ENCODE measurements around the gene SPCS2. TPM values are rescaled to one million over a fixed set of nuclear protein-coding genes. Genes with fewer than 3 reads are reported as not detected.
A peak's percentile ranks its signal among the peaks of the same experiment; 100 is the strongest.

The SPCS2 gene
- total RNA-seq, 4 donors from 2014 or later = 6.4 to 59.9 (median 21.0) TPM

GRCh38 chr11:75022296-75022695, 73.2 kb downstream of the SPCS2 start:
- H3K27ac ChIP-seq = no peak overlapping the region
- TF ChIP-seq POLR2A (IDR thresholded peaks at IDR 0.05) (no peak), EP300 (IDR thresholded peaks at IDR 0.05; ENCODE audit: low read depth) (no peak), POLR2AphosphoS5 (IDR thresholded peaks at IDR 0.05) (no peak)
- TF ChIP-seq, protein P1, sequence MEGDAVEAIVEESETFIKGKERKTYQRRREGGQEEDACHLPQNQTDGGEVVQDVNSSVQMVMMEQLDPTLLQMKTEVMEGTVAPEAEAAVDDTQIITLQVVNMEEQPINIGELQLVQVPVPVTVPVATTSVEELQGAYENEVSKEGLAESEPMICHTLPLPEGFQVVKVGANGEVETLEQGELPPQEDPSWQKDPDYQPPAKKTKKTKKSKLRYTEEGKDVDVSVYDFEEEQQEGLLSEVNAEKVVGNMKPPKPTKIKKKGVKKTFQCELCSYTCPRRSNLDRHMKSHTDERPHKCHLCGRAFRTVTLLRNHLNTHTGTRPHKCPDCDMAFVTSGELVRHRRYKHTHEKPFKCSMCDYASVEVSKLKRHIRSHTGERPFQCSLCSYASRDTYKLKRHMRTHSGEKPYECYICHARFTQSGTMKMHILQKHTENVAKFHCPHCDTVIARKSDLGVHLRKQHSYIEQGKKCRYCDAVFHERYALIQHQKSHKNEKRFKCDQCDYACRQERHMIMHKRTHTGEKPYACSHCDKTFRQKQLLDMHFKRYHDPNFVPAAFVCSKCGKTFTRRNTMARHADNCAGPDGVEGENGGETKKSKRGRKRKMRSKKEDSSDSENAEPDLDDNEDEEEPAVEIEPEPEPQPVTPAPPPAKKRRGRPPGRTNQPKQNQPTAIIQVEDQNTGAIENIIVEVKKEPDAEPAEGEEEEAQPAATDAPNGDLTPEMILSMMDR (IDR thresholded peaks at IDR 0.05) = no peak
- 88 to 90% methylated on average over 2 to 3 of the region's 3 CpGs for WGBS, 2 donors (ENCODE audit: low coverage in 1 of 2)
- no peaks in the 10 kb centered on the region for H3K27me3 ChIP-seq
- no peaks in the 10 kb centered on the region for H3K9me3 ChIP-seq
- in situ Hi-C loops (cut with MboI; ENCODE audit: low pct_ligation_motif_present in 1 of 4, low pct_unique_long_range_greater_than_20kb in 1 of 4, low sequenced_read_pairs in 3 of 4) (loop anchor here (10.0 to 25.0 kb wide), 5 partner anchors 87 to 223 kb away; partner anchors contain the start of gene TPBGL (in 4 of the 4)), intact Hi-C loops (cut with DNase I; ENCODE audit: low total_unique reads) (loop anchor here (5.0 to 10.0 kb wide), 2 partner anchors 87 to 225 kb away; no protein-coding TSS in a partner anchor)
- H3K4me1 ChIP-seq = no peaks in the 10 kb centered on the region
- no peak overlapping the region for H3K4me3 ChIP-seq
- no peaks in the 10 kb centered on the region for H3K36me3 ChIP-seq
- DNase-seq = no peak

DNA sequence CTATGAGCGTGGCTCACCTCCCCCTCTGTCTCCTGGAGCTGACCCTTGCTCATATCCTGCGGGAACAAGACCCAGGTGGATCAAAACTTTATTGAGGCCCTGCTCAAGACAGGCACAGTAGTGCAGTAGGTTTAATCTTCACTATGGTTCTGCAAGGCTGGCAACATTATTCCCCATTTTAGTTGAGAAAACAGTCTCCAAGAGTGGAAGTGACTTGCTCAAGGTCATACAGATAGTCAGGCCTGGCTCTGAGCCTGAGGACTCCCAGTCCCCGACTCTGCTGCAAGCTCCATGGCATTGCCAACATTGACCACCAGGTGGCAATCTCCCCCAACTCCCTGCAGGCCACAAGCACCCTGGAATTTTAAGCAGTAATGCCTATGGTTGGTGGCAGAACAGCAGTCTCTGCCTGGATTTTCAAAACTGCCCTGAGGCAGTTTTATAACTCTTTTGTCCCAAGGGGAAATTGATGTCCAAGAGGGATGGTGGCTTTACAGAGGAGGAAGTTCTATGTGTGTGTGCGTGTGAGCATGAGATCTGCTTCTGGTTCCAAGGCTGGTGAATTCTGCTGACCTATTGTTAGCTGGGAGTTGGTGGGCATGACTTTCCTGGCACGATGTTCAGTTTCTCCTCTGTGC, 73.8 kb downstream of the SPCS2 start:
- in situ Hi-C loops (cut with MboI; ENCODE audit: low pct_ligation_motif_present in 1 of 4, low pct_unique_long_range_greater_than_20kb in 1 of 4, low sequenced_read_pairs in 3 of 4) = loop anchor here (10.0 to 25.0 kb wide), 5 partner anchors 88 to 222 kb away; partner anchors contain the start of gene TPBGL (in 4 of the 4)
- intact Hi-C loops (cut with DNase I; ENCODE audit: low total_unique reads) = loop anchor here (5.0 to 10.0 kb wide), 2 partner anchors 88 to 224 kb away; no protein-coding TSS in a partner anchor
- TF ChIP-seq, protein P1 (IDR thresholded peaks at IDR 0.05) = peak; percentile 89 to 95 (median 92)
- no peak for TF ChIP-seq EP300 (IDR thresholded peaks at IDR 0.05; ENCODE audit: low read depth)
- H3K4me1 ChIP-seq = no peaks in the 10 kb centered on the region
- no peak overlapping the region for H3K27ac ChIP-seq
- peak; percentile 81 for DNase-seq
- H3K36me3 ChIP-seq = no peaks in the 10 kb centered on the region
- no peaks in the 10 kb centered on the region for H3K9me3 ChIP-seq
- WGBS, 2 donors (ENCODE audit: low coverage in 1 of 2) = 57% methylated on average over 5 of the region's 5 CpGs; no CpG with 5 or more reads in 1 of the 2 donors
- H3K4me3 ChIP-seq = no peak overlapping the region
- no peaks in the 10 kb centered on the region for H3K27me3 ChIP-seq

DNA sequence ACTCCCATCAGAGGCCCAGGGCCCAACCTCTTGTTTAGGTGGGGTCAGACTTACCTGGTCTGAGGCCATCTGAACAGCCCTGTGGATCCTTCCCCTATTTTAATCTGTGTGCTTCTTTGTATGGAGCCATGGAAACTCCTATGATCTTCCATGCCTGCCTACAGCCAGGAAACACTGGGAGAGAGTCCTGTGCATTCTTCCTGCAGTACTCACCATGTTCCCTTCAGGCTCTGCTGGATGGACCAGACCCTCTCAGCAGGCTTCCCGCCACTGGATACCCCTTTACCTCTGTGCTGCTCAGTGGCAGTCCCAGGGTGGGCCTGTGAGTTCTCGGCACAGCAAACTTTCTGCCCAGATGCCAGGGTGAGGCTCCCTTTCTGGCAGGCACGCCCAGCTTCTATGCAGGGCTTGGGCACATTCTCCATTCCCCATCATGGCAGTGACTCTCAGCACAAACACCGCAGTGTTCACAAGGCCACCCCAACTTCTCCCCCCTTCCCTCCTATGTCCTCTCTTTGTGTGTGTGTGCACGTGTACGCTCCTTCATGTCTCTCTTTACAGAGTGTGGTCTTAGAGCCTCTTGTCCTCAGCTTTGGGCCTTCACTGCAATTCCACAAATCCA, 74.5 kb downstream of the SPCS2 start:
- Histone ChIP-seq H3K4me3 (no peak overlapping the region), H3K4me1 (no peaks in the 10 kb centered on the region), H3K9me3 (no peaks in the 10 kb centered on the region), H3K27ac (no peak overlapping the region), H3K27me3 (no peaks in the 10 kb centered on the region), H3K36me3 (no peaks in the 10 kb centered on the region)
- in situ Hi-C loops (cut with MboI; ENCODE audit: low pct_ligation_motif_present in 1 of 4, low pct_unique_long_range_greater_than_20kb in 1 of 4, low sequenced_read_pairs in 3 of 4) = loop anchor here (10.0 to 25.0 kb wide), 5 partner anchors 89 to 221 kb away; partner anchors contain the start of gene TPBGL (in 4 of the 4)
- intact Hi-C loops (cut with DNase I; ENCODE audit: low total_unique reads) = loop anchor here (5.0 to 10.0 kb wide), 2 partner anchors 89 to 224 kb away; no protein-coding TSS in a partner anchor
- WGBS, 2 donors (ENCODE audit: low coverage in 1 of 2) = 93% methylated on average over 6 of the region's 6 CpGs; no CpG with 5 or more reads in 1 of the 2 donors
- no peak for TF ChIP-seq POLR2A (IDR thresholded peaks at IDR 0.05)
- no peak for DNase-seq

DNA sequence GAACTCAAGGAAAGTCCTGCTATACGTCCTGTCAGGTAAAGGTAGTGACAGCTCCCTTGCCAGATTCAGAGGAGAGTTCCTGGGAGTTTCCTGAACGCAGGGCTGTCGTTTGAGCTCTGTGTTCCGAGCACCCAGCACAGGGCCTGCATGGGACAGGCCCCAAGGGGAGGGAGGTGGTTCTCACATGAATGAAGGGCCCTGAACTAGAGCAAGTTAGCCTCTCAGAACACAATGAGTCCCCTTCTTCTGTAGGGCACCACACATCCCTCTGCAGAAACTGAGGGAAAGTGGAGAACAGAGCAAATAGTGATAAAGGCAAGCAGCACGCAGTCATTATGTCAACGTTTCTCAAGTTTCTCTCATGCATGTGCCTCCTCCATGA, 75.0 kb downstream of the SPCS2 start:
- TF ChIP-seq POLR2AphosphoS5 (IDR thresholded peaks at IDR 0.05) = no peak
- TF ChIP-seq, protein P1 (IDR thresholded peaks at IDR 0.05) = no peak
- TF ChIP-seq POLR2A (IDR thresholded peaks at IDR 0.05) = no peak
- no peak for TF ChIP-seq EP300 (IDR thresholded peaks at IDR 0.05; ENCODE audit: low read depth)
- in situ Hi-C loops (cut with MboI; ENCODE audit: low pct_ligation_motif_present in 1 of 4, low pct_unique_long_range_greater_than_20kb in 1 of 4, low sequenced_read_pairs in 3 of 4) = loop anchor here (10.0 to 25.0 kb wide), 5 partner anchors 89 to 221 kb away; partner anchors contain the start of gene TPBGL (in 4 of the 4)
- intact Hi-C loops (cut with DNase I; ENCODE audit: low total_unique reads) = loop anchor here (5.0 to 10.0 kb wide), 2 partner anchors 89 to 223 kb away; no protein-coding TSS in a partner anchor
- 65 to 81% methylated on average over 6 of the region's 6 CpGs for WGBS, 2 donors (ENCODE audit: low coverage in 1 of 2)
- H3K27me3 ChIP-seq = no peaks in the 10 kb centered on the region
- no peak overlapping the region for H3K4me3 ChIP-seq
- H3K4me1 ChIP-seq = no peaks in the 10 kb centered on the region
- H3K36me3 ChIP-seq = no peaks in the 10 kb centered on the region
- no peak overlapping the region for H3K27ac ChIP-seq
- no peaks in the 10 kb centered on the region for H3K9me3 ChIP-seq
- no peak for DNase-seq

Data from transverse colon (tissue), 4 donors.